ENCODE measurements around the gene POLL.

POLL gene

GRCh38 chr10:101568054-101568745 lies 19.9 kb downstream of the POLL start:
- no peak overlapping the region for H3K4me2 ChIP-seq (ENCODE audit: low read length)
- H2AFZ ChIP-seq: no peak overlapping the region
- H3K9ac ChIP-seq: no peak overlapping the region
- H3K9me3 ChIP-seq (ENCODE audit: control insufficient read depth, low read length): no peaks in the 10 kb centered on the region
- no peak for TF ChIP-seq CTCF (IDR thresholded peaks at IDR 0.05)
- H3K4me1 ChIP-seq: peaks cover 14% of the 10 kb centered on the region
- no peaks in the 10 kb centered on the region for H3K79me2 ChIP-seq
- H3K27ac ChIP-seq: no peak overlapping the region
- peaks cover 15% of the 10 kb centered on the region for H3K27me3 ChIP-seq (ENCODE audit: control insufficient read depth, insufficient read depth, low read length)
- no peaks in the 10 kb centered on the region for H3K36me3 ChIP-seq (ENCODE audit: control insufficient read depth, insufficient read depth, low read length)
- H3K4me3 ChIP-seq (ENCODE audit: low read depth, low read length): no peak overlapping the region

GRCh38 chr10:101567165-101568006 lies 20.7 kb downstream of the POLL start:
- Histone ChIP-seq H2AFZ (no peak overlapping the region), H3K27ac (no peak overlapping the region), H3K4me3 (ENCODE audit: low read depth, low read length) (no peak overlapping the region), H3K4me2 (ENCODE audit: low read length) (no peak overlapping the region), H3K9ac (no peak overlapping the region), H3K79me2 (no peaks in the 10 kb centered on the region), H3K36me3 (ENCODE audit: control insufficient read depth, insufficient read depth, low read length) (no peaks in the 10 kb centered on the region), H3K4me1 (peaks cover 14% of the 10 kb centered on the region), H3K27me3 (ENCODE audit: control insufficient read depth, insufficient read depth, low read length) (peaks cover 15% of the 10 kb centered on the region), H3K9me3 (ENCODE audit: control insufficient read depth, low read length) (no peaks in the 10 kb centered on the region)
- TF ChIP-seq CTCF (IDR thresholded peaks at IDR 0.05): no peak

GRCh38 chr10:101566333-101567164 lies 21.5 kb downstream of the POLL start:
- H2AFZ ChIP-seq: peak overlapping the region; percentile 48
- no peak overlapping the region for H3K27ac ChIP-seq
- no peaks in the 10 kb centered on the region for H3K79me2 ChIP-seq
- no peaks in the 10 kb centered on the region for H3K9me3 ChIP-seq (ENCODE audit: control insufficient read depth, low read length)
- no peak for TF ChIP-seq CTCF (IDR thresholded peaks at IDR 0.05)
- peaks cover 15% of the 10 kb centered on the region for H3K27me3 ChIP-seq (ENCODE audit: control insufficient read depth, insufficient read depth, low read length)
- H3K9ac ChIP-seq: no peak overlapping the region
- H3K4me1 ChIP-seq: peaks cover 14% of the 10 kb centered on the region
- H3K36me3 ChIP-seq (ENCODE audit: control insufficient read depth, insufficient read depth, low read length): no peaks in the 10 kb centered on the region
- H3K4me2 ChIP-seq (ENCODE audit: low read length): peak overlapping the region; percentile 36
- no peak overlapping the region for H3K4me3 ChIP-seq (ENCODE audit: low read depth, low read length)

- no peaks in the 10 kb centered on the region for H3K36me3 ChIP-seq (ENCODE audit: control insufficient read depth, insufficient read depth, low read length)
- H3K79me2 ChIP-seq: no peaks in the 10 kb centered on the region
- no peak overlapping the region for H3K4me2 ChIP-seq (ENCODE audit: low read length)
- no peak for TF ChIP-seq CTCF (IDR thresholded peaks at IDR 0.05)
- no peak overlapping the region for H3K4me3 ChIP-seq (ENCODE audit: low read depth, low read length)
- no peak overlapping the region for H3K9ac ChIP-seq
- peaks cover 15% of the 10 kb centered on the region for H3K27me3 ChIP-seq (ENCODE audit: control insufficient read depth, insufficient read depth, low read length)
- no peak overlapping the region for H3K27ac ChIP-seq
- no peaks in the 10 kb centered on the region for H3K9me3 ChIP-seq (ENCODE audit: control insufficient read depth, low read length)
- H3K4me1 ChIP-seq: peaks cover 11% of the 10 kb centered on the region
- H2AFZ ChIP-seq: no peak overlapping the region
Observed at GRCh38 chr10:101565936-101566332, 22.1 kb downstream of the POLL start.
